DMS 273 treated with DMSO at 0.1 percent for 48 hours (cell line): ENCODE data around the gene TPCN2.
"Not testable (repeated sequence)": the region's sequence is repeated elsewhere in the genome, so short reads cannot be mapped to it uniquely, and the experiment has no call there.

ENCODE experiments used
- DNase-seq: peaks from one replicate; lab custom pipeline; 2025; lab: John Stamatoyannopoulos, UW

The TPCN2 gene

GRCh38 chr11:69130654-69131053, 81.9 kb downstream of the TPCN2 start:
- DNase-seq, result no peak

GRCh38 chr11:69131121-69131566, 82.4 kb downstream of the TPCN2 start:
- DNase-seq, result no peak

GRCh38 chr11:69131644-69132300, 83.0 kb downstream of the TPCN2 start:
- DNase-seq, result peak; percentile 4

- DNase-seq, result no peak
Observed at GRCh38 chr11:69132301-69132670, 83.6 kb downstream of the TPCN2 start.

GRCh38 chr11:69133251-69133650, 84.5 kb downstream of the TPCN2 start:
- DNase-seq, result no peak

GRCh38 chr11:69134182-69134581, 85.5 kb downstream of the TPCN2 start:
- DNase-seq, result not testable (repeated sequence)

GRCh38 chr11:69134957-69135356, 86.2 kb downstream of the TPCN2 start:
- no peak for DNase-seq

GRCh38 chr11:69135420-69136363, 87.0 kb downstream of the TPCN2 start:
- no peak for DNase-seq

GRCh38 chr11:69136471-69136870, 87.7 kb downstream of the TPCN2 start:
- DNase-seq, result no peak

- no peak for DNase-seq
Observed at GRCh38 chr11:69137151-69137844, 88.6 kb downstream of the TPCN2 start.

GRCh38 chr11:69138265-69138664, 89.5 kb downstream of the TPCN2 start:
- DNase-seq, result no peak

- DNase-seq, result not testable (repeated sequence)
Observed at GRCh38 chr11:69140161-69140560, 91.4 kb downstream of the TPCN2 start.

- DNase-seq, result no peak
Observed at GRCh38 chr11:69140635-69141034, 91.9 kb downstream of the TPCN2 start.

- no peak for DNase-seq
Observed at GRCh38 chr11:69141742-69142141, 93.0 kb downstream of the TPCN2 start.

GRCh38 chr11:69142895-69143294, 94.2 kb downstream of the TPCN2 start:
- no peak for DNase-seq

GRCh38 chr11:69144316-69145049, 95.8 kb downstream of the TPCN2 start:
- no peak for DNase-seq

GRCh38 chr11:69145050-69145380, 96.3 kb downstream of the TPCN2 start:
- DNase-seq, result no peak

- DNase-seq, result no peak
Observed at GRCh38 chr11:69148377-69148762, 99.6 kb downstream of the TPCN2 start.

- DNase-seq, result no peak
Observed at GRCh38 chr11:69148806-69149205, 100.1 kb downstream of the TPCN2 start.

- not testable (repeated sequence) for DNase-seq
Observed at GRCh38 chr11:69149338-69150045, 100.8 kb downstream of the TPCN2 start.

GRCh38 chr11:69150175-69150574, 101.4 kb downstream of the TPCN2 start:
- DNase-seq, result no peak
